ENCODE measurements around the gene LTBP2.

The LTBP2 gene

GRCh38 chr14:74493343-74494261 is 118.4 kb downstream of the LTBP2 start, which contains the start of gene ISCA2:
ISCA2 (plus strand) TSS chr14:74493765; CDS start chr14:74493775, 10 bp downstream.
- in situ Hi-C loops (cut with MboI; ENCODE audit: low sequenced_read_pairs): no loop called here

GRCh38 chr14:74492776-74493342 is 119.2 kb downstream of the LTBP2 start, which contains the start of gene NPC2:
NPC2 (minus strand) TSS chr14:74493305; CDS start chr14:74493274, 31 bp downstream.
- in situ Hi-C loops (cut with MboI; ENCODE audit: low sequenced_read_pairs): no loop called here

GRCh38 chr14:74491956-74492775 is 119.9 kb downstream of the LTBP2 start:
- in situ Hi-C loops (cut with MboI; ENCODE audit: low sequenced_read_pairs): no loop called here

GRCh38 chr14:74490486-74490885 is 121.6 kb downstream of the LTBP2 start:
- in situ Hi-C loops (cut with MboI; ENCODE audit: low sequenced_read_pairs): no loop called here

GRCh38 chr14:74488786-74489397 is 123.1 kb downstream of the LTBP2 start:
- in situ Hi-C loops (cut with MboI; ENCODE audit: low sequenced_read_pairs): no loop called here

GRCh38 chr14:74486164-74486563 is 125.9 kb downstream of the LTBP2 start:
- in situ Hi-C loops (cut with MboI; ENCODE audit: low sequenced_read_pairs): no loop called here

- in situ Hi-C loops (cut with MboI; ENCODE audit: low sequenced_read_pairs): no loop called here
Observed at GRCh38 chr14:74483321-74483720, 128.7 kb downstream of the LTBP2 start.

GRCh38 chr14:74482571-74482970 is 129.5 kb downstream of the LTBP2 start:
- in situ Hi-C loops (cut with MboI; ENCODE audit: low sequenced_read_pairs): no loop called here

- in situ Hi-C loops (cut with MboI; ENCODE audit: low sequenced_read_pairs): no loop called here
Observed at GRCh38 chr14:74480046-74480445, 132.0 kb downstream of the LTBP2 start.

- in situ Hi-C loops (cut with MboI; ENCODE audit: low sequenced_read_pairs): no loop called here
Observed at GRCh38 chr14:74478996-74479635, 132.9 kb downstream of the LTBP2 start.

- in situ Hi-C loops (cut with MboI; ENCODE audit: low sequenced_read_pairs): no loop called here
Observed at GRCh38 chr14:74476607-74477006, 135.4 kb downstream of the LTBP2 start.

- in situ Hi-C loops (cut with MboI; ENCODE audit: low sequenced_read_pairs): no loop called here
Observed at GRCh38 chr14:74476107-74476506, 135.9 kb downstream of the LTBP2 start.

- in situ Hi-C loops (cut with MboI; ENCODE audit: low sequenced_read_pairs): no loop called here
Observed at GRCh38 chr14:74475678-74476077, 136.4 kb downstream of the LTBP2 start.

- in situ Hi-C loops (cut with MboI; ENCODE audit: low sequenced_read_pairs): no loop called here
Observed at GRCh38 chr14:74474376-74474775, 137.7 kb downstream of the LTBP2 start.

- in situ Hi-C loops (cut with MboI; ENCODE audit: low sequenced_read_pairs): no loop called here
Observed at GRCh38 chr14:74472601-74473000, 139.4 kb downstream of the LTBP2 start.

- in situ Hi-C loops (cut with MboI; ENCODE audit: low sequenced_read_pairs): no loop called here
Observed at GRCh38 chr14:74469548-74470518, 142.2 kb downstream of the LTBP2 start.

GRCh38 chr14:74468513-74468912 is 143.5 kb downstream of the LTBP2 start:
- in situ Hi-C loops (cut with MboI; ENCODE audit: low sequenced_read_pairs): no loop called here

- in situ Hi-C loops (cut with MboI; ENCODE audit: low sequenced_read_pairs): no loop called here
Observed at GRCh38 chr14:74465335-74465734, 146.7 kb downstream of the LTBP2 start.

GRCh38 chr14:74464785-74465184 is 147.3 kb downstream of the LTBP2 start:
- in situ Hi-C loops (cut with MboI; ENCODE audit: low sequenced_read_pairs): no loop called here

Measured in HL-60/S4 (cell line).